Endothelial cell (in vitro differentiated cells): ENCODE results near the gene NXN. TPM values are rescaled to one million over a fixed set of nuclear protein-coding genes. Genes with fewer than 3 reads are reported as not detected.
"Not testable (repeated sequence)": the region's sequence is repeated elsewhere in the genome, so short reads cannot be mapped to it uniquely, and the experiment has no call there.

Source experiments
- DNase-seq: peaks from one replicate; pipeline ENCODE4 v3.0.0; 2021; ENCODE audit warnings: low spot score
- H3K27ac Mint-ChIP-seq: one replicate; pipeline ENCODE4 v1.8.0; 2021; ENCODE audit warnings: mixed read lengths, inconsistent platforms; ENCODE audit not compliant: unreplicated experiment
- H3K27me3 Mint-ChIP-seq: one replicate; pipeline ENCODE4 v1.8.0; 2021; ENCODE audit warnings: mild to moderate bottlenecking, moderate library complexity, mixed read lengths, inconsistent platforms; ENCODE audit not compliant: unreplicated experiment
- H3K36me3 Mint-ChIP-seq: one replicate; pipeline ENCODE4 v1.8.0; 2021; ENCODE audit warnings: mild to moderate bottlenecking, low read depth, mixed read lengths, inconsistent platforms; ENCODE audit not compliant: unreplicated experiment
- H3K4me1 Mint-ChIP-seq: one replicate; pipeline ENCODE4 v1.8.0; 2021; ENCODE audit warnings: mild to moderate bottlenecking, mixed read lengths, inconsistent platforms; ENCODE audit not compliant: unreplicated experiment
- H3K4me3 Mint-ChIP-seq: one replicate; pipeline ENCODE4 v1.8.0; 2021; ENCODE audit warnings: mild to moderate bottlenecking, mixed read lengths, inconsistent platforms; ENCODE audit not compliant: unreplicated experiment
- H3K9me3 Mint-ChIP-seq: one replicate; pipeline ENCODE4 v1.8.0; 2021; ENCODE audit warnings: mixed read lengths, inconsistent platforms; ENCODE audit not compliant: unreplicated experiment
- CTCF ChIP-seq: fragments of 200-600 bp; sonication (generic); IDR thresholded peaks from one replicate; pipeline ENCODE4 v1.5.0; 2021; ENCODE audit warnings: antibody characterized with exemption; ENCODE audit not compliant: unreplicated experiment
- microRNA-seq: library from miRNA; unstranded; fragments of <30 nt; microRNA quantifications from one replicate; pipeline ENCODE4, GENCODE V29; 2020; ENCODE audit not compliant: unreplicated experiment
- total RNA-seq: library from RNA; stranded (reverse); fragmentation: NEBNext Ultra II Directional; extraction: Animal tissue kit (Norgen Biotek cat#: 25700); gene quantifications from one replicate; pipeline ENCODE4 v1.2.1, GENCODE V29; 2021; ENCODE audit not compliant: unreplicated experiment

NXN gene
- total RNA-seq, 1 donor from 2014 or later: 53.9 TPM

GRCh38 chr17:750431-751037 is 229.0 kb downstream of the NXN start:
- H3K27me3 Mint-ChIP-seq: peaks cover 15% of the 10 kb centered on the region
- no peak for TF ChIP-seq CTCF
- H3K36me3 Mint-ChIP-seq: peaks cover 43% of the 10 kb centered on the region
- DNase-seq: no peak
- H3K4me1 Mint-ChIP-seq: peaks cover 16% of the 10 kb centered on the region
- peak overlapping the region; percentile 95 for H3K4me3 Mint-ChIP-seq
- no peaks in the 10 kb centered on the region for H3K9me3 Mint-ChIP-seq
- H3K27ac Mint-ChIP-seq: no peak overlapping the region

DNA sequence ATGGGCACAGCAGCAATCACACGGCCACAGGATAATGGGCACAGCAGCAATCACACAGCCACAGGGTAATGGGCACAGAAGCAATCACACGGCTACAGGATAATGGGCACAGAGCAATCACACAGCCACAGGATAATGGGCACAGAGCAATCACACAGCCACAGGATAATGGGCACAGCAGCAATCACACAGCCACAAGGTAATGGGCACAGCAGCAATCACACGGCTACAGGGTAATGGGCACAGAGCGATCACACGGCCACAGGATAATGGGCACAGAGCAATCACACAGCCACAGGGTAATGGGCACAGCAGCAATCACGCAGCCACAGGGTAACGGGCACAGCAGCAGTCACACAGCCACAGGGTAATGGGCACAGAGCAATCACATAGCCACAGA is 230.2 kb downstream of the NXN start:
- Mint-ChIP-seq H3K36me3 (peaks cover 48% of the 10 kb centered on the region), H3K27me3 (peaks cover 15% of the 10 kb centered on the region), H3K4me1 (peaks cover 16% of the 10 kb centered on the region), H3K4me3 (peak overlapping the region; percentile 49)
- not testable (repeated sequence) for H3K9me3 Mint-ChIP-seq, DNase-seq, H3K27ac Mint-ChIP-seq

Small RNAs within 50 kb of the gene (microRNA-seq; reads per million reads assigned to microRNA genes)
- 1.6 reads per million, percentile 24 among the genes with 10 or more reads in this experiment for gene MIR3183

Other genes starting within 250 kb of the NXN start
- gene TLCD3A, start 247.2 kb downstream of the NXN start, total RNA-seq: 24.6 TPM
- gene GEMIN4, start 227.5 kb downstream of the NXN start, total RNA-seq: 17.7 TPM
- gene GLOD4, start 197.5 kb downstream of the NXN start, total RNA-seq: 93.9 TPM
- gene MRM3, start 197.4 kb downstream of the NXN start, total RNA-seq: 15.9 TPM
- gene TIMM22, start 17.4 kb upstream of the NXN start, total RNA-seq: 17.1 TPM
- 76.6 TPM for gene ABR, start 200.2 kb upstream of the NXN start, total RNA-seq